NCI-H2227 (cell line): ENCODE results near the gene GUCY2D.
"Not testable (repeated sequence)": the region's sequence is repeated elsewhere in the genome, so short reads cannot be mapped to it uniquely, and the experiment has no call there.

Experiments
- DNase-seq: peaks from one replicate; lab custom pipeline; 2025; ENCODE audit not compliant: unreplicated experiment; lab: John Stamatoyannopoulos, UW

GUCY2D gene

DNA sequence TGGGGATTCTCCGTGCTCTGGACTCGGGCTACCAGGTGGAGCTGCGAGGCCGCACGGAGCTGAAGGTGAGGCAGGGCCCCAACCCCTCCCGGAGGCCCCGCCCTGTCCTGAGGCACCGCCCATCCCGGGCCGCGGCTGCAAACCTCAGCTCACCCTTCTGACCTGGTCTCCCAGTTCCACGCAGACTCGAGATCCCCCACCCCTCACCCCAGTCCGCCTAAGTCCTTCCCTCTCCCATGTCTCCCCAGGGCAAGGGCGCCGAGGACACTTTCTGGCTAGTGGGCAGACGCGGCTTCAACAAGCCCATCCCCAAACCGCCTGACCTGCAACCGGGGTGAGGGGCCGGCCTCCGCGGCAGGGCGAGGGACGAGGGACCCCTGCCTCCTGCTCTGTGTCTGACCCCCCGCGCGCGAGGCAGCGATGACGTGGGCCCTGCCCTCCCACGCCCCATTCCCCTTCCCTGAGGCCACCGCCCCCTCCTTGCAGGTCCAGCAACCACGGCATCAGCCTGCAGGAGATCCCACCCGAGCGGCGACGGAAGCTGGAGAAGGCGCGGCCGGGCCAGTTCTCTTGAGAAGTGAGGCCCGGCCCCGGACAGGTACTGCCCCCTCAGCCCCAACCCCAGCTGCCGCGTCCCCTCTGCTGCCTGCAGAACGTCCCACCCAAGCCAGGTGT is 13.7 kb downstream of the GUCY2D start:
- peak; percentile 17 for DNase-seq

DNA sequence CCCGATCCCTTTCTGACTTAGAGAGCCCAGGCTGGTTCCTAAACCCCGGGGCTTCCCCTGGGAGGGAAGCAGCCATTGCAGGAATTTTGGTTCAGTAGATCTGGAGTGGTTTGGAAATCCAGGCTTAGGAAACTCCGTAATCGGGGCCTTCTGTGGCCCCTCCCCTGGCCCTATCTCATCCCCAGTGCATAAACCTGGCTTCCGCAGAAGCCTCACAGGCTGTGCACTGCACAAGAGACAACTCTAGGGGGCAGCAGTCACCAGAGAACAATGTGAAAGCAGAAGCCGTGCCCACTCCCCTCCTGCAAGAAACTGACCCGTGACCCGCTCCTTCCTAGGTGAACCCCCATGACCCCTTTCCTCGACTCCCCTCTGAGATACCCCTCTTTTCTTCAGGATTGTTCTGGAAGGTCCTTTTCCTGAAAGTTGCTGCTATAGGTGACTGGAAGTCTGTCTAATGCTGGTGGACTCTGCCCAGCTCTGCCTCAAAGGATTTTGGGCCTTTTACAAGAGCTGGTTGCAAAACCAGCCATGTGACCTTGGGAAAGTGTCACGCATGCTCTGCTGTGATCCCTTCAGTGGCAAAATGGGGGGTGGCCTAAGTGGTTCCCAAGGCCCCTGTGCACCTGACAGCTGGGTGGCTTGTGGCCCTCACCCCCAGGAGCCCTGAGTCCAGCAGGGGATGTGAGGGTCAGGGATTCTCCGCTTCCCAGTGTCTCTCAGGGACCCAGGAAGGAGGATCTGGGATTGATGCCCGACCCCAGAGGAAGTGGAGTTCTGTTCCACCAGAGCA is 14.4 kb downstream of the GUCY2D start:
- DNase-seq: peak; percentile 54

DNA sequence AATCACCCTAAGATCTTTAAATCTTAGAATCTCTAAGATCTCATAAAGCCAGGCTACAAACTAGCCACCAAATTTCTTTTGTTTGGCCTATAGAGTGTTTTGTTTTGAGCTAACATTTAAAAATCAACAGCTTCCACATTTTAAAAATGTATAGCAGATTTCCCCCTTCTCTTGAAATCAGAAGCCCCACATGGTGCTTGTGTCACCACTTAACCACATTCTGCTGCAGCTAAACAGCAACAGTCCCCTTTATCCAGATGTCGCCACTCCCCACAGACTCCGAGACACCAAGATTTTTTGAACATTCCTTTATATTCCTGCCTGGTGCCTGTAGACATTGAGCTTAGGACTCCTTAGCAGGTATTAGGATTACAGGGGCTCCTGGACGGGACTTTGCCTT is 16.0 kb downstream of the GUCY2D start:
- no peak for DNase-seq

GRCh38 chr17:8019166-8019565 is 16.8 kb downstream of the GUCY2D start:
- no peak for DNase-seq

- DNase-seq: no peak
Measured at GRCh38 chr17:8019665-8020650, 17.5 kb downstream of the GUCY2D start.

DNA sequence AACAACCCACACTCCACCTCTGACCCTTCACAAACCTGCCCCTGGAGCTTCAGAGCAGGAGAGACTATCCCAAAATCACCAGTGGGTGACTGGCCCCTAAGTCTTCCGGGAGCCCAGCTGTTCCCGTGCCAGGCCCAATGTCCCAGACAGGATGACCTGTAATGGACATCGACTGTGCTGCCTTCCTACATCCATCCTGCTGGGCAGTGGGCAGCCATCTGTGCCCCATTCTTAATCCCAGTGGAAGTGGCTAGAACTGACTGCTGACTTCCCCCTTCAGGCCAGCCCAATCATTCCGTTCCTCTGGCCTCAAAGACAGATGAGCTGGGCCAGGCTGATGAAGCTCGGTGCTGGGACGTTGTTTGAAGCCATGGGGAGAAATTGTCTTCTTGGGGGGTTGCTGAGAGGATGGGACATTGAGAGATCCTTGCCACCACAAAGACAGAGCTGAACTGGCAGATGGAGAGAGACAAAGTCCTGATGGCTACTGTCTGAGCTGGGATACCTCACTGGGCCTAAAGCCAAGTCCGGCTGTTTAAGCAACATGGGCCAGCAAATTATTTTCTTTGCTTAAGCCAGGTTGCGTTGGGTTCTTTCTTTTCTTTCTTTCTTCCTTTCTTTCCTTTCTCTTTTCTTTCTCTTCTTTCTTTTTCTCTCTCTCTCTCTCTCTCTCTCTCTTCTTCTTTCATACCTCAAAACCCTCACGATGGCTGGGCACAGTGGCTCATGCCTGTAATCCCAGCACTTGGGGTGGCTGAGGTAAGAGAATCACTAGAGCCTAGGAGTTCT is 18.6 kb downstream of the GUCY2D start:
- no peak for DNase-seq

DNA sequence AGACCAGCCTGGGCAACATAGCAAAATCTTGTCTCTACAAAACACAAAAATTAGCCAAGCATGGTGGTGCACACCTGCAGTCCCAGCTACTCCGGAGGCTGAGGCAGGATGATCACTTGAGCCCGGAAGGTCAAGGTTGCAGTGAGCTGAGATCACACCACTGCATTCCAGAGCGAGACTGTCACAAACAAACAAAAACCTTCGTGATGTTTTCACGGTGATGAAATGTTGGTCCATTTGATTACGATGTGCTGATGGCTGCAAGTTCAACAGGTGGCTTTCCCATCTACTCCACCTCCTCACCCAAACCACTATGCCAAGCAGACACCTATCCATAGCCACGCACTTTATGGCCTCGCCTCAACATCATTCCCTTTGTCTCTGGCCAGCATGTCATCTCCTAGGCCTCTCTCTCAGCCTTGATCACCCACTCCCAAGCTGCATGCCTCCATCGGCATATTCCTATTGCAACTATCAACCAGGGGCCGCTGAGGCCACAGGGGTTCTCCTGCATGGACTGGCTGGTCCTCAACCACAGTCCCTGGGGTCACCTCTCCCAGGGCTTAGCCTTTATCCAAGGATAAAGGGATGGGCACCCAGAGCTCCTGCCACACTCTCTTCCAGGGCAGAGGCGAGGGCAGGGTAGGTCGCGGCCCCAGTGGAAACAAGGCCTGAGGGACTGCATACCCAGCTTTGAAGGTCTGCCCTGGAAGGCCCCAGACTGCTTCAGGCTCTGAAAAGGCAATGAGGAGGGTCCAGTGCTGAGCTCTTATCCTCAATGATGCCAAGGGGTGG is 19.3 kb downstream of the GUCY2D start:
- DNase-seq: no peak

- no peak for DNase-seq
Measured at GRCh38 chr17:8022360-8023003, 20.1 kb downstream of the GUCY2D start.

GRCh38 chr17:8024161-8024560 is 21.7 kb downstream of the GUCY2D start:
- not testable (repeated sequence) for DNase-seq

GRCh38 chr17:8025176-8025911 is 22.9 kb downstream of the GUCY2D start:
- DNase-seq: no peak

- DNase-seq: no peak
Measured at GRCh38 chr17:8029121-8029520, 26.7 kb downstream of the GUCY2D start.

GRCh38 chr17:8031261-8031661 is 28.8 kb downstream of the GUCY2D start:
- DNase-seq: no peak

- DNase-seq: no peak
Measured at GRCh38 chr17:8031950-8032349, 29.5 kb downstream of the GUCY2D start.

- DNase-seq: no peak
Measured at GRCh38 chr17:8032442-8032841, 30.0 kb downstream of the GUCY2D start.

DNA sequence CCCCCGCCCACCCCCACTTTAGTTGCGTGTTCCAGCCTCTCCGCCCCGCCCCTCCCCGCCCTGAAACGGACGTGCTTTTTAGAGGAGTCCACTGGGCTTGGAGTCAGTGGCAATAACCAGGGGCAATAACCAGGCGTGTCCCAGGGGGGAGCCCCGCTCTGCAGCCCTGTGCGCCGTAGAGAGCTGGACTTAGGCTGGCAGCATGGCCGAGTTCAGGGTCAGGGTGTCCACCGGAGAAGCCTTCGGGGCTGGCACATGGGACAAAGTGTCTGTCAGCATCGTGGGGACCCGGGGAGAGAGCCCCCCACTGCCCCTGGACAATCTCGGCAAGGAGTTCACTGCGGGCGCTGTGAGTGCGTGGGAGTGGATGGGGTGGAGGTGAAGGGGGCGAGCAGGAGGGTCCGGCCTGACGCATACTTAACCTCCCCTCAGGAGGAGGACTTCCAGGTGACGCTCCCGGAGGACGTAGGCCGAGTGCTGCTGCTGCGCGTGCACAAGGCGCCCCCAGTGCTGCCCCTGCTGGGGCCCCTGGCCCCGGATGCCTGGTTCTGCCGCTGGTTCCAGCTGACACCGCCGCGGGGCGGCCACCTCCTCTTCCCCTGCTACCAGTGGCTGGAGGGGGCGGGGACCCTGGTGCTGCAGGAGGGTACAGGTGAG is 36.7 kb downstream of the GUCY2D start, which contains the start of gene ALOX15B:
Gene ALOX15B, plus strand, starts transcription at position 106 of the 657 bp plus-strand sequence. Its CDS starts 97 bp downstream, at position 203.
- no peak for DNase-seq

- no peak for DNase-seq
Measured at GRCh38 chr17:8039611-8040168, 37.3 kb downstream of the GUCY2D start.

GRCh38 chr17:8041249-8041928 is 39.0 kb downstream of the GUCY2D start:
- peak; percentile 20 for DNase-seq
